ENCODE data around the gene RTN4RL2. TPM values are rescaled to one million over a fixed set of nuclear protein-coding genes. Genes with fewer than 3 reads are reported as not detected.

The RTN4RL2 gene
- total RNA-seq, 3 donors from 2014 or later (not counting 1 experiment from before 2014, with no cell fraction given), result 0.38 to 0.61 (median 0.48) TPM

DNA sequence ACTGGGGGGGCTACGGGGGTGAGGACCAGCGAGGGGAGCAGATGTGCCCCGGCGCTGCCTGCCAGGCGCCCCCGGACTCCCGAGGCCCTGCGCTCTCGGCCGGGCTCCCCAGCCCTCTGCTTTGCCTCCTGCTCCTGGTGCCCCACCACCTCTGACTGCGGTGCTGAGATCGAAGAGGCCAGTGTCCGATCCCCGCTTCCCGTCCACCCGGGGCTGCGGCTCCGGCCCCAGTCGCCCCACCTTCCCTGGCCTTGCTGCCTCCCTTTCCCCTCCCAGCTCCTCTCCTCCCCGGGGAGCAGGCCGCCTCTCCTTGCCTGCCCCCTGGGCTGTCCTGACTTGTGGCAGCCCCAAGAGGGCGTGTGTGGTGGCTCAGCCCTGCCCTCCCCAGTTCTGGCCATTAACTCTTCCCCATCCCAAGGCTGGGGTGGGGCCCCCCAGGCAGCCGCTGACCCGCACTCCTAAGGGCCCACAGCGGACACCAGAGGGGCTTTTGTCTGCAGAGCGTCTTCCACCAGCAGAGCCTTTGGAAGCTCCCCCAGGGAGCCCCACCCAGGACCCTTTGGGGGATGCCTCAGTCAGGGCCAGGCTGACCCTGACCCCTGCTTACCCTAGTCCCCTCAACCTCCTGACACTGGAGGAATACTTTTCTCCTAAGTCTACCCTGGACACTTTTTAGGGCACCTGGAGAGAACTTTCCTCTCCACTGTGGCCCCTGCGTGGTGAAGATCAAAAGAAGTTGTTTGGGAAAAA, 16.6 kb downstream of the RTN4RL2 start:
- Mint-ChIP-seq H3K9me3 (no peaks in the 10 kb centered on the region), H3K27me3 (ENCODE audit: low read depth in 2 of 2) (peaks cover 7 to 13% of the 10 kb centered on the region in 2 donors), H3K36me3 (no peaks in the 10 kb centered on the region), H3K27ac (peak overlapping the region in 1 of 2 donors; percentile 84), H3K4me1 (peaks cover 30 to 55% of the 10 kb centered on the region in 2 donors), H3K4me3 (peak overlapping the region; percentile 85)
- TF ChIP-seq CTCF (IDR thresholded peaks at IDR 0.05), result peak; percentile 25
- no peaks in the 10 kb centered on the region for H3K36me3 ChIP-seq (ENCODE audit: control insufficient read depth, insufficient read depth, low read length)
- WGBS (ENCODE audit: insufficient coverage), result 9% methylated on average over 26 of the region's 27 CpGs
- peak; percentile 62 to 67 (median 64) for ATAC-seq
- H3K27ac ChIP-seq (ENCODE audit: low read length), result no peak overlapping the region
- H3K9me3 ChIP-seq (ENCODE audit: control insufficient read depth, insufficient read depth, low read length), result no peaks in the 10 kb centered on the region
- intact Hi-C loops (cut with micrococcal nuclease), result no loop called here
- peaks cover 39% of the 10 kb centered on the region for H3K4me1 ChIP-seq (ENCODE audit: control insufficient read depth, insufficient read depth, low read length)
- DNase-seq, result peak; percentile 24 to 55
- no peaks in the 10 kb centered on the region for H3K27me3 ChIP-seq (ENCODE audit: control insufficient read depth, insufficient read depth, low read length)
- peak overlapping the region; percentile 43 for H3K4me3 ChIP-seq (ENCODE audit: low read length)

GRCh38 chr11:57477507-57478189, 17.3 kb downstream of the RTN4RL2 start:
- H3K4me3 ChIP-seq (ENCODE audit: low read length), result no peak overlapping the region
- H3K27me3 Mint-ChIP-seq (ENCODE audit: low read depth in 2 of 2), result peaks cover 7 to 14% of the 10 kb centered on the region in 2 donors
- TF ChIP-seq CTCF (IDR thresholded peaks at IDR 0.05), result no peak
- peak overlapping the region; percentile 85 for H3K4me3 Mint-ChIP-seq
- H3K4me1 Mint-ChIP-seq, result peaks cover 30 to 55% of the 10 kb centered on the region in 2 donors
- peaks cover 46% of the 10 kb centered on the region for H3K4me1 ChIP-seq (ENCODE audit: control insufficient read depth, insufficient read depth, low read length)
- H3K36me3 Mint-ChIP-seq, result no peaks in the 10 kb centered on the region
- 93% methylated on average over 11 of the region's 11 CpGs for WGBS (ENCODE audit: insufficient coverage)
- no peaks in the 10 kb centered on the region for H3K9me3 Mint-ChIP-seq
- ATAC-seq (no peak), DNase-seq (no peak)
- H3K36me3 ChIP-seq (ENCODE audit: control insufficient read depth, insufficient read depth, low read length), result no peaks in the 10 kb centered on the region
- H3K27ac ChIP-seq (ENCODE audit: low read length), result no peak overlapping the region
- H3K9me3 ChIP-seq (ENCODE audit: control insufficient read depth, insufficient read depth, low read length), result no peaks in the 10 kb centered on the region
- intact Hi-C loops (cut with micrococcal nuclease), result no loop called here
- no peaks in the 10 kb centered on the region for H3K27me3 ChIP-seq (ENCODE audit: control insufficient read depth, insufficient read depth, low read length)
- H3K27ac Mint-ChIP-seq, result no peak overlapping the region

DNA sequence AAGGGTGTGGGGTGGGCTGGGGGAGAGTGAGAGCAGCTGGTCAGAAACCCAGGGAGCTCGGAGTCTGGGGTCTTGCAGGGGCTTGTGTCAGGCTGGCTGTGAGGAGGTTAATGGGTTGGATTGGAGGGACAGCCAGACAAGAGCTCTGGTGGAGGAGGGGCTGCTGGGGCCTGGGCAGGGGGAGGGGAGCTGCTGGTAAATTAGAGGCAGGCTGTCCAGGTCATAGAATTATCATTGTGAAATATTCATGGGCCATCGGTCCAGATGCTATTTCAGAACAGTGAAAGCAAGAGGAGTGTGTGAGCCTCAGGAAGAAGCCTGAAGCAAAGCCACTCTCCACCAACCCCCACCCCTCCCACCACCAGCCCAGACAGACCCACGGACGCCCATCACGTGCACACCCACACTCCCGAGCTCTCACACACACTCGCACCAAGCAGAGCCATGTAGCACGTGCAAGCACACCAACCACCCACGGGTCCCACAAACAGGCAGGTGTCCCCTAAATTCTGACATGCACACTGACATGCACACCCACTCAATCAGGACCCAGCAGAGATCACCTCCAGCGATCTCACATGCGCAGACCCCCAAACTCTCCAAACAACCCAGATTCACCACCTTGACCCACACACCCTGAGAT, 18.8 kb downstream of the RTN4RL2 start:
- Histone ChIP-seq H3K27me3 (ENCODE audit: control insufficient read depth, insufficient read depth, low read length) (peaks cover 10% of the 10 kb centered on the region), H3K4me3 (ENCODE audit: low read length) (no peak overlapping the region), H3K9me3 (ENCODE audit: control insufficient read depth, insufficient read depth, low read length) (no peaks in the 10 kb centered on the region), H3K4me1 (ENCODE audit: control insufficient read depth, insufficient read depth, low read length) (peaks cover 49% of the 10 kb centered on the region), H3K36me3 (ENCODE audit: control insufficient read depth, insufficient read depth, low read length) (no peaks in the 10 kb centered on the region), H3K27ac (ENCODE audit: low read length) (no peak overlapping the region)
- ATAC-seq, result no peak
- whole genome bisulfite sequencing (ENCODE audit: insufficient coverage), result 72% methylated on average over 11 of the region's 11 CpGs
- DNase-seq, result no peak
- Mint-ChIP-seq H3K36me3 (no peaks in the 10 kb centered on the region), H3K27ac (no peak overlapping the region), H3K27me3 (ENCODE audit: low read depth in 2 of 2) (peaks cover 7 to 18% of the 10 kb centered on the region in 2 donors), H3K4me3 (no peak overlapping the region), H3K4me1 (peaks cover 17 to 43% of the 10 kb centered on the region in 2 donors), H3K9me3 (no peaks in the 10 kb centered on the region)
- intact Hi-C loops (cut with micrococcal nuclease), result no loop called here
- TF ChIP-seq CTCF (IDR thresholded peaks at IDR 0.05), result no peak

All from natural killer cell (primary cell).